Heart right ventricle (tissue), 16 donors: ENCODE measurements around the gene BRD9. TPM values are rescaled to one million over a fixed set of nuclear protein-coding genes. Genes with fewer than 3 reads are reported as not detected.

Experiments
- ATAC-seq, 8 donors: fragments of 200-7000 bp; cut with Tn5 transposase; one replicate each; pipeline ENCODE4 v1.9.1; 2020; ENCODE audit warnings: mild to moderate bottlenecking in 8 of 8, moderate library complexity in 8 of 8, moderate number of reproducible peaks in 1 of 8
- DNase-seq, 2 donors: peaks; one replicate each; pipeline ENCODE4 v3.0.0-alpha.2; 2020
- H3K27ac ChIP-seq, 10 donors: fragments of 200-600 bp; sonication (generic) in 2 of 10; one replicate each; pipeline versions ENCODE4 v1.5.0 to v1.8.0; 2020 to 2022; ENCODE audit warnings: mild to moderate bottlenecking in 3 of 10
- H3K27me3 ChIP-seq, 7 donors: fragments of 200-600 bp; one replicate each; pipeline ENCODE4 v1.8.0; 2021 to 2022; ENCODE audit warnings: mild to moderate bottlenecking in 2 of 7
- H3K36me3 ChIP-seq, 9 donors: fragments of 200-600 bp; sonication (generic) in 1 of 9; one replicate each; pipeline versions ENCODE4 v1.5.0 to v1.8.0; 2020 to 2022; ENCODE audit warnings: mild to moderate bottlenecking in 2 of 9
- H3K4me1 ChIP-seq, 9 donors: fragments of 200-600 bp; sonication (generic) in 1 of 9; one replicate each; pipeline versions ENCODE4 v1.5.0 to v1.8.0; 2020 to 2022; ENCODE audit warnings: mild to moderate bottlenecking in 4 of 9
- H3K4me3 ChIP-seq, 10 donors: fragments of 200-600 bp; sonication (generic) in 2 of 10; one replicate each; pipeline versions ENCODE4 v1.5.0 to v1.8.0; 2020 to 2022; ENCODE audit warnings: mild to moderate bottlenecking in 7 of 10, moderate library complexity in 2 of 10
- H3K9me3 ChIP-seq, 11 donors: fragments of 200-600 bp in 10 of 11; sonication (generic) in 2 of 11; one replicate each; pipeline versions ENCODE4 v1.5.0 to v1.8.0; 2013 to 2022; ENCODE audit warnings: mild to moderate bottlenecking in 2 of 11, control low read depth in 1 of 11, moderate library complexity in 1 of 11
- WGBS, 2 donors: extraction: QIAGEN DNeasy Blood & Tissue Kit; methylation state at CpG; one replicate each; pipeline ENCODE4 v1.1.7; 2013; ENCODE audit warnings: inconsistent platforms in 1 of 2; 5-methylcytosine and 5-hydroxymethylcytosine counted together
- intact Hi-C, 10 donors: fragments of 100-400 bp; cut with DNase I; formaldehyde crosslinking; loops; one replicate each; pipeline versions ENCODE4 v1.11.1 to v1.14.2; 2022
- polyA plus RNA-seq, 2 donors: library from polyadenylated mRNA; stranded (reverse); fragments of 200-250 nt; gene quantifications; one replicate each; pipeline ENCODE4 v1.2.3, GENCODE V29; 2013
- total RNA-seq, 10 donors: library from RNA; stranded (reverse); fragmentation: NEBNext Ultra II Directional in 3 of 10; extraction: Animal tissue kit (Norgen Biotek cat#: 25700) in 3 of 10; gene quantifications; one replicate each; pipeline versions ENCODE4 v1.2.1 to v1.2.4, GENCODE V29; 2021 to 2023
- TF ChIP-seq, protein P1 (sequence below), 9 donors: fragments of 200-600 bp; sonication (generic) in 2 of 9; IDR thresholded peaks; one replicate each; pipeline versions ENCODE4 v1.5.0 to v1.8.0; 2021 to 2022; ENCODE audit warnings: antibody characterized with exemption in 9 of 9, mild to moderate bottlenecking in 5 of 9, moderate library complexity in 1 of 9
- donor health status: Arrhythmogenic right ventricular cardiomyopathy.
- donor health status: ischemic (EF 13 %, LVEDD 7.1; RV severe dilation, severe dysfunction).
- donor health status: healthy with polysubstance abuse.
- donor health status: DM: no; HTN: yes; CAD: no.
- donor health status: DM: no; HTN: no; CAD: no.
- donor health status: ischemic (EF 25% LVEDD 6.9; RV normal size, moderate dysfunction).
- donor health status: ischemic (EF 25% LVEDD 5.7; RV mildly dilated, moderate dysfunction).
- donor health status: healthy.
- donor health status: DM: yes; HTN: yes; CAD: no.
- donor health status: Ischemic cardiomyopathy.
- donor health status: ischemic (EF 35%, LVEDD 5.7; RV mildly dilated, moderate dysfunction).
- donor health status: nonischemic (EF 11% LVEDD 7.7; RV severe dilation, severe dysfunction).
- donor health status: DM: yes; HTN: yes; CAD: no.
- donor health status: PGD.
- donor health status: ischemic (EF 29% LVEDD 5.4; RV normal size, mild dysfunction).
- donor health status: nonischemic (EF 23%, LVEDD 6.1; RV moderate dilation, normal function).

BRD9 gene
- total and polyA plus RNA-seq, 12 donors, result 16.7 to 42.6 (median 26.0) TPM

GRCh38 chr5:909086-909485, 16.5 kb upstream of the BRD9 start:
- peaks cover 0 to 34% (median 0%) of the 10 kb centered on the region in 9 donors for H3K36me3 ChIP-seq
- TF ChIP-seq, protein P1, sequence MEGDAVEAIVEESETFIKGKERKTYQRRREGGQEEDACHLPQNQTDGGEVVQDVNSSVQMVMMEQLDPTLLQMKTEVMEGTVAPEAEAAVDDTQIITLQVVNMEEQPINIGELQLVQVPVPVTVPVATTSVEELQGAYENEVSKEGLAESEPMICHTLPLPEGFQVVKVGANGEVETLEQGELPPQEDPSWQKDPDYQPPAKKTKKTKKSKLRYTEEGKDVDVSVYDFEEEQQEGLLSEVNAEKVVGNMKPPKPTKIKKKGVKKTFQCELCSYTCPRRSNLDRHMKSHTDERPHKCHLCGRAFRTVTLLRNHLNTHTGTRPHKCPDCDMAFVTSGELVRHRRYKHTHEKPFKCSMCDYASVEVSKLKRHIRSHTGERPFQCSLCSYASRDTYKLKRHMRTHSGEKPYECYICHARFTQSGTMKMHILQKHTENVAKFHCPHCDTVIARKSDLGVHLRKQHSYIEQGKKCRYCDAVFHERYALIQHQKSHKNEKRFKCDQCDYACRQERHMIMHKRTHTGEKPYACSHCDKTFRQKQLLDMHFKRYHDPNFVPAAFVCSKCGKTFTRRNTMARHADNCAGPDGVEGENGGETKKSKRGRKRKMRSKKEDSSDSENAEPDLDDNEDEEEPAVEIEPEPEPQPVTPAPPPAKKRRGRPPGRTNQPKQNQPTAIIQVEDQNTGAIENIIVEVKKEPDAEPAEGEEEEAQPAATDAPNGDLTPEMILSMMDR (IDR thresholded peaks at IDR 0.05), result no peak
- ATAC-seq (no peak), DNase-seq (no peak)
- H3K4me3 ChIP-seq, result no peak overlapping the region
- H3K4me1 ChIP-seq, result no peaks in the 10 kb centered on the region
- intact Hi-C loops, result loop anchor here in 2 of 10 donors (5.0 to 10.0 kb wide), 2 partner anchors 237 to 464 kb away; partner anchors contain the start of gene EXOC3 (in 1 of the 2)
- H3K27me3 ChIP-seq, result no peaks in the 10 kb centered on the region
- no peak overlapping the region for H3K27ac ChIP-seq
- WGBS, 2 donors, result 91 to 93% methylated on average over 8 of the region's 8 CpGs
- H3K9me3 ChIP-seq, result no peaks in the 10 kb centered on the region

DNA sequence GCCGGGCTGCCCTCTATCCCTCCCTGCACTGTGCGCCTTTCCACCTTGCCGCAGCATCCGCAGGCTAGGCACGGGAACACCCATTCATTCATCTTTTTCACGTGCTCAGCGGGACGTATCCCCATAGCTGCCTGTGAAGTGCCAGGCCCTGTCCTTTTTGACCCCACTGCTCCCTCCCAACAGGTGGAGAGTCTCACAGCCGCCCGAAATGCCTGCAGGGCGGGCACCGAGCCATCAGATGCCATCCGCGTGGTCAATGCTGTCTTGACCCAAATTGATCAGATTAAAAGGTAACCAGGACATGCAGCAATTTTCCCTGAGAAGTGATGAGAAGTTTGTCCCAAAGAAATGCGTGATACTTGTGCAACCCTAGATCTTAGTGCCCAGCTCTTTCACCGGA, 15.6 kb upstream of the BRD9 start:
- Histone ChIP-seq H3K9me3 (no peaks in the 10 kb centered on the region), H3K27ac (no peak overlapping the region), H3K4me3 (no peak overlapping the region), H3K27me3 (no peaks in the 10 kb centered on the region), H3K4me1 (no peaks in the 10 kb centered on the region), H3K36me3 (peaks cover 0 to 34% (median 0%) of the 10 kb centered on the region in 9 donors)
- WGBS, 2 donors, result 96 to 98% methylated on average over 16 of the region's 16 CpGs
- intact Hi-C loops, result loop anchor here in 2 of 10 donors (5.0 to 10.0 kb wide), 2 partner anchors 236 to 463 kb away; partner anchors contain the start of gene EXOC3 (in 1 of the 2)
- DNase-seq, result no peak
- TF ChIP-seq, protein P1 (IDR thresholded peaks at IDR 0.05), result no peak
- no peak for ATAC-seq

- TF ChIP-seq, protein P1 (IDR thresholded peaks at IDR 0.05), result no peak
- ATAC-seq (peak in 1 of 8 donors; percentile 13), DNase-seq (no peak)
- intact Hi-C loops, result loop anchor here in 2 of 10 donors (5.0 to 10.0 kb wide), 2 partner anchors 235 to 463 kb away; partner anchors contain the start of gene EXOC3 (in 1 of the 2)
- Histone ChIP-seq H3K9me3 (no peaks in the 10 kb centered on the region), H3K4me1 (peaks cover 0 to 6% (median 0%) of the 10 kb centered on the region in 9 donors), H3K27me3 (no peaks in the 10 kb centered on the region), H3K27ac (no peak overlapping the region), H3K36me3 (peaks cover 0 to 34% (median 0%) of the 10 kb centered on the region in 9 donors), H3K4me3 (no peak overlapping the region)
- WGBS, 2 donors, result 98 to 99% methylated on average over 7 of the region's 7 CpGs
These were observed 14.8 kb upstream of the BRD9 start for GRCh38 chr5:907366-907910.

DNA sequence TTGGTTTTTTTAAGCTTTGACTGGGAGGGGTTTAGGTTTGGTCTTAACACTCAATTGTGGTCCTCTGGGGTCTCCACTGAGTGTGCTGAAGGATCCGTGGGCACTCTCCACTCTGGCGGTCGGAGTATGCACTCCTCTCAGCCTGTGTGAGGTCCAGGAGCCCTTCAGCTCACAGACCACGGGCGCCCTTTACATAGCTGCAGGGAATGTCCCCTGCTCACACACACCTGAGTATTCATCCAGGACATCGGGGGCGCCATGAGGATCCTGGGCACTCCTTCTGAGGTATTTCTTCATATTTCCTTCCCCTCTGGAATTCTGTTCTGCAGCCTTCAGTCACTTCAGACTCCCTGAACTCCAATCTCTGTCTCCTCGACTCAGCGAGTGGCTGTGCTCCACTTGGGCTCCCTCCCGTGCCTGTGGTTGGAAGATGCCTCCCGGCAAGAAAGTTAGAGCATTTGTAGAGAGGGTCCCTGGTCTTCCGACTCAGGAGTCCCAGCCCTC, 12.6 kb upstream of the BRD9 start:
- DNase-seq (no peak), ATAC-seq (no peak)
- TF ChIP-seq, protein P1 (IDR thresholded peaks at IDR 0.05), result no peak
- Histone ChIP-seq H3K36me3 (peaks cover 0 to 34% (median 0%) of the 10 kb centered on the region in 9 donors), H3K4me3 (no peak overlapping the region), H3K4me1 (peaks cover 0 to 6% (median 0%) of the 10 kb centered on the region in 9 donors), H3K9me3 (no peaks in the 10 kb centered on the region), H3K27me3 (no peaks in the 10 kb centered on the region), H3K27ac (no peak overlapping the region)
- intact Hi-C loops, result loop anchor here in 3 of 10 donors (2.0 to 10.0 kb wide), 3 partner anchors 233 to 460 kb away; partner anchors contain the start of gene EXOC3 (in 1 of the 3)
- WGBS, 2 donors, result 95 to 96% methylated on average over 12 of the region's 12 CpGs
